Pancreas (tissue), 10 donors: ENCODE data around the gene CATSPER4. TPM values are rescaled to one million over a fixed set of nuclear protein-coding genes. Genes with fewer than 3 reads are reported as not detected.

ENCODE experiments used
- ATAC-seq, 4 donors: fragments of 200-7000 bp; cut with Tn5 transposase; one replicate each; pipeline versions ENCODE4 v1.8.0 to v1.9.1; 2020; ENCODE audit warnings: mild to moderate bottlenecking in 4 of 4, moderate library complexity in 4 of 4
- DNase-seq, 6 donors: peaks; one replicate each; pipeline ENCODE4 v3.0.0-alpha.2; 2020
- FAIRE-seq: peaks from 2 replicates; lab custom pipeline; 2012; peaks lifted over from hg19 to GRCh38; lab: Jason Lieb, UNC
- H3K27ac ChIP-seq, 4 donors: fragments of 200-600 bp; sonication (generic); 1 replicate in 3 of 4; 2 replicates in 1 of 4; pipeline versions ENCODE4 v1.5.0 to v1.8.0; 2020
- H3K27me3 ChIP-seq, 4 donors: fragments of 200-600 bp; one replicate each; pipeline ENCODE4 v1.8.0; 2021
- H3K36me3 ChIP-seq, 3 donors: fragments of 200-600 bp; sonication (generic) in 1 of 3; one replicate each; pipeline versions ENCODE4 v1.5.0 to v1.8.0; 2020 to 2021
- H3K4me1 ChIP-seq, 3 donors: fragments of 200-600 bp; one replicate each; pipeline ENCODE4 v1.8.0; 2021
- H3K4me3 ChIP-seq, 4 donors: fragments of 200-600 bp; sonication (generic) in 2 of 4; one replicate each; pipeline versions ENCODE4 v1.5.0 to v1.8.0; 2020 to 2021
- H3K9me3 ChIP-seq, 4 donors: fragments of 200-600 bp; one replicate each; pipeline ENCODE4 v1.8.0; 2021
- CTCF ChIP-seq, 4 donors: fragments of 200-600 bp; sonication (generic) in 3 of 4; IDR thresholded peaks; one replicate each; pipeline versions ENCODE4 v1.5.0 to v1.8.0; 2021; ENCODE audit warnings: antibody characterized with exemption in 4 of 4
- WGBS, 2 donors: extraction: QIAGEN DNeasy Blood & Tissue Kit; methylation state at CpG; one replicate each; pipeline ENCODE4 v1.1.7; 2013; 5-methylcytosine and 5-hydroxymethylcytosine counted together
- intact Hi-C, 3 donors: fragments of 100-400 bp; cut with DNase I; formaldehyde crosslinking; loops; one replicate each; pipeline versions ENCODE4 v1.11.1 to v1.14.2; 2022
- polyA plus RNA-seq, 2 donors: library from polyadenylated mRNA; stranded (reverse); fragments of 200-250 nt; gene quantifications; one replicate each; pipeline ENCODE4 v1.2.3, GENCODE V29; 2013
- total RNA-seq, 6 donors: library from RNA; stranded (reverse); fragmentation: NEBNext Ultra II Directional in 4 of 6; extraction: Animal tissue kit (Norgen Biotek cat#: 25700) in 4 of 6; gene quantifications; one replicate each; pipeline versions ENCODE4 v1.2.1 to v1.2.4, GENCODE V29; 2021 to 2023
- donor health status: healthy with polysubstance abuse.
- donor health status: DM: no; HTN: no; CAD: no; lungs with moderate emphysema.
- donor health status: DM: no; HTN: no; CAD: no.
- donor health status: control.
- donor health status: control.
- donor health status: Bipolar disorder and iron deficiency.
- donor health status: DM: yes; HTN: yes; CAD: no.
- donor health status: DM: no; HTN: no; CAD: no.
- donor health status: DM: no; HTN: no; CAD: no.
- donor health status: DM: yes; HTN: yes; CAD: no.

CATSPER4 gene
- total and polyA plus RNA-seq, 8 donors, result 0.09 TPM; not detected in 7

GRCh38 chr1:26164036-26164860, 26.2 kb upstream of the CATSPER4 start:
- WGBS, 2 donors, result 10 to 11% methylated on average over 69 to 72 of the region's 72 CpGs
- Histone ChIP-seq H3K9me3 (no peaks in the 10 kb centered on the region), H3K4me1 (peaks cover 0 to 3% (median under 1%) of the 10 kb centered on the region in 3 donors), H3K36me3 (no peaks in the 10 kb centered on the region), H3K27ac (no peak overlapping the region), H3K27me3 (no peaks in the 10 kb centered on the region), H3K4me3 (peak overlapping the region; percentile 10 to 49 (median 30))
- ATAC-seq (peak; percentile 54 to 75 (median 58)), FAIRE-seq (no peak), DNase-seq (peak in 4 of 6 donors; percentile 56 to 85 (median 74))
- peak; percentile 30 to 53 (median 47) for TF ChIP-seq CTCF (IDR thresholded peaks at IDR 0.05)
- intact Hi-C loops, result no loop called here

DNA sequence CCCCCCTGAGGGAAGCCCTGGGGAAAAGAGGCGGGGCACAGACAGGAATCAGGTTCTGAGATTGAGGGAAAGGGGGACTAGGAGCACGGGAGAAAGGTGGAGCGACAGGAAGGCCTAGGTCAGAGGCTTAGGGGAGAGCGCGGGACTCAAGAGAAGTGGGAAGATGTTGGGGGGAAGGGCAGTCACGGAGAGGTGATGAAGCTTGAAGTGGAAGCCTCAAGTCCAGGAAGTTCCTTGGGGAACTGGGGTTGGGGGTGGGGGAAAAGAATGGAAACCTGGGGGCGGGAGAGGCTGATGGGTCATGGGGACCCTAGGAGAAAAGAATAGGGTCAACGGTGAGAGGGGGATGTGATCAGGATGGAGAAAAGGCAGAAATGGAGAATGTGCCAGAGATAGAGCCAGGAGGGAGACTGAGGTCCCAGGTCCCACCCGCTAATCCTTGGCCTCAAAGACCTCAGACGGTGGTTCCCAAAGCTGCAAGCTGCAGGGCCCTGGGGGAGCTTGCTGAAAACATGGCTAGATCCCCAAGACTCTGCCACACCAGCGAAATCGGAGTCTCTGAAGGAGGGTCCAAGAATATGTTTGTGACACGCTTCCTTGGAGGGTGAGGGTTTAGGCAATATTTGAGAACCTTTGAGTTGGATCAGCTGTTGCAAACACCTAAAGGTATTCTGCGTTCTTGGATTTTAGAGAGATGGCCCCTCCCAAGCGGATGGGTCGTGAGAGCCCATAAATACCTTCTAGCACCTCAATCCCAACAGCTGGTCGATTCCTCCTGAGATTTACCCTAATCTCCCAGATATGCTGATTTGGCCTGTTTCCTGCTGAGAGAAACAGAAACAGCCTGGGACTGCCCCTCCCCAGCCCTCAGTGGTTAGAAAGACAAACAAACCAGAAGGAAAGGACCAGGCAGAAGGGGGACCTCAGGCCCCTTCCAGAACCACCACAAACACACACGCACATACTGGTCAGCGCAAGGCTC, 25.2 kb upstream of the CATSPER4 start:
- intact Hi-C loops, result no loop called here
- DNase-seq, result peak in 2 of 6 donors; percentile 11 to 16
- no peak for FAIRE-seq
- Histone ChIP-seq H3K4me1 (peaks cover 0 to 3% (median 3%) of the 10 kb centered on the region in 3 donors), H3K36me3 (no peaks in the 10 kb centered on the region), H3K9me3 (no peaks in the 10 kb centered on the region), H3K27me3 (no peaks in the 10 kb centered on the region), H3K4me3 (no peak overlapping the region), H3K27ac (no peak overlapping the region)
- no peak for TF ChIP-seq CTCF (IDR thresholded peaks at IDR 0.05)
- 72 to 74% methylated on average over 19 of the region's 19 CpGs for WGBS, 2 donors
- no peak for ATAC-seq

DNA sequence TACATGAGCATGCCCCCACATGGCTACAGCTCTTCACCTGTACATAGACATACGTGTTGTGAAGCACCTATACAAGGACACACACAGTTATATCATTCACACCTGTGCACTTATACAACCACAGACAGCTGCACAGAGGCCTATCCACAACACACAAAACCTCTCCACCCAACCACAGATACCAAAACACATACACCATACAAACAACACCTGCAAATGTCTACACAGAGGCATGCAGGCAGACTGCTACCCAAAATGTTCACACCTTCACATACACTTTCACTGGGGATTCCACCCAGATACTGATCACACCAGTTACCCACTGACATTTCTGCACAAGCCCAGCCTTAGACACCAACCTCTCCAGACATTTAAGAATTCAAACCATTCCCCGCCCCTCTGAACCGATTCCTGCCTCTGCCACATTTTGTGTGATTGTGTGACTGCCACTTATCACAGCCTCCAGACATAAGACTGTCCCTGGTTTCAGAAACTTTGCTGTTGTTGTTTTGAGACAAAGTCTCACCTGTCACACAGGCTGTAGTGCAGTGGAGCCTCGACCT, 23.6 kb upstream of the CATSPER4 start:
- Histone ChIP-seq H3K4me3 (no peak overlapping the region), H3K4me1 (peaks cover 0 to 9% (median 9%) of the 10 kb centered on the region in 3 donors), H3K27ac (no peak overlapping the region), H3K36me3 (no peaks in the 10 kb centered on the region), H3K27me3 (no peaks in the 10 kb centered on the region), H3K9me3 (no peaks in the 10 kb centered on the region)
- ATAC-seq (no peak), FAIRE-seq (no peak), DNase-seq (no peak)
- WGBS, 2 donors, result 72 to 82% methylated on average over 4 of the region's 4 CpGs
- no peak for TF ChIP-seq CTCF (IDR thresholded peaks at IDR 0.05)
- intact Hi-C loops, result no loop called here

DNA sequence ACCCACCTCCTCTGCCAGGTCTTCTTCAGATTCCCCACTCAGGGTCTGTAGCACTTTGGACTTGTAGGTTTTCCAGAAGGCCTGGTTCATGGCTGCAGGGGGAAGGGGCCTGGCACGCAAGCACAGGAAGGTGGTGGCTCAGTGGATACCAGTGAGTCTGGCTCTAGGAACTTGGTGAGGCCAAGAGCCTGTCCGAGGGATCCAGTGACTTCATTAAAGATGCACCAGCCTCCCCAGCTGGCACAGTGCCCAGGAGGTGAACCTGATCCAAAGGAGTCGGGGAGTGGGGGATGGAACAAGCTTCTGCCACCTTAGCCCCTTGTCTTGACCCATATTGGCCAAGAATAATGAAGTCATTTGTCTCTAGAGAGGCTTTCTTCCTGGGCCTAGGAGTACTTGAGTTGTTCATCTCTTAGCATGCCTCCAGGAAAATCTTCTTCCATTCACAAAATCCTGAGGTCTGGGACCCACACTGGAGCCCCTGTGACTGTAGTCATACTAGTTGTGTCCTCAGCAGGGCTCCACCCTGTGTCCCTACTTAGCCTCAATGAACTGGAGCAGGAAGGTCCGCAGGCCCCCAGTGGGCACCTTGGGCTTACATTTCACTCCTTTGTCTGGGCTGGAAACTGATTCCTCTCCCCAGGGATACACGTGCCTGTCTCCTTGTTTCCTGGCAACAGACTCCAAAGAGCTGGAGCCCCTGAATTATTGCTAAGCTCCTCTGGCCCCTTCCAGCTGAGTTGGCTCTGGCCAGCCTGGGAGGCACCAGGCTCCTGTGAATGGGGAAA, 21.8 kb upstream of the CATSPER4 start, which contains the start of gene C1orf232:
Gene C1orf232, minus strand, starts transcription at position 554 of the 788 bp plus-strand sequence. Its CDS starts 464 bp downstream, at position 90.
- no peaks in the 10 kb centered on the region for H3K27me3 ChIP-seq
- H3K27ac ChIP-seq, result peak within 1 kb of the TSS; percentile 67 to 85 (median 74)
- ATAC-seq, result no peak
- H3K4me3 ChIP-seq, result peak within 1 kb of the TSS; percentile 63 to 98 (median 94)
- no peaks in the 10 kb centered on the region for H3K9me3 ChIP-seq
- FAIRE-seq, result no peak
- WGBS, 2 donors, result 60 to 66% methylated on average over 5 of the region's 5 CpGs
- intact Hi-C loops, result no loop called here
- no peak for TF ChIP-seq CTCF (IDR thresholded peaks at IDR 0.05)
- peaks cover 0 to 9% (median 9%) of the 10 kb centered on the region in 3 donors for H3K4me1 ChIP-seq
- DNase-seq, result peak in 2 of 6 donors; percentile 68 to 81
- no peaks in the 10 kb centered on the region for H3K36me3 ChIP-seq
